ENCODE measurements around the gene AKT2.

AKT2 gene

GRCh38 chr19:40249201-40249600 is 35.9 kb downstream of the AKT2 start:
- no peak for DNase-seq

GRCh38 chr19:40247735-40248262 is 37.3 kb downstream of the AKT2 start:
- DNase-seq = no peak

GRCh38 chr19:40247178-40247577 is 38.0 kb downstream of the AKT2 start:
- no peak for DNase-seq

GRCh38 chr19:40246292-40247073 is 38.7 kb downstream of the AKT2 start:
- no peak for DNase-seq

GRCh38 chr19:40245506-40246128 is 39.5 kb downstream of the AKT2 start:
- DNase-seq = no peak

- no peak for DNase-seq
Measured at GRCh38 chr19:40244579-40245317, 40.4 kb downstream of the AKT2 start.

GRCh38 chr19:40243181-40243580 is 42.0 kb downstream of the AKT2 start:
- no peak for DNase-seq

- DNase-seq = no peak
Measured at GRCh38 chr19:40242480-40242879, 42.7 kb downstream of the AKT2 start.

- no peak for DNase-seq
Measured at GRCh38 chr19:40241809-40242384, 43.2 kb downstream of the AKT2 start.

GRCh38 chr19:40241125-40241808 is 43.9 kb downstream of the AKT2 start:
- DNase-seq = no peak

- no peak for DNase-seq
Measured at GRCh38 chr19:40240332-40240731, 44.8 kb downstream of the AKT2 start.

GRCh38 chr19:40239415-40240226 is 45.5 kb downstream of the AKT2 start:
- no peak for DNase-seq

- DNase-seq = no peak
Measured at GRCh38 chr19:40238775-40239174, 46.4 kb downstream of the AKT2 start.

- no peak for DNase-seq
Measured at GRCh38 chr19:40237791-40238190, 47.4 kb downstream of the AKT2 start.

- DNase-seq = no peak
Measured at GRCh38 chr19:40236366-40236765, 48.8 kb downstream of the AKT2 start.

GRCh38 chr19:40236026-40236355 is 49.2 kb downstream of the AKT2 start:
- no peak for DNase-seq

- DNase-seq = no peak
Measured at GRCh38 chr19:40235238-40236025, 49.7 kb downstream of the AKT2 start.

GRCh38 chr19:40234429-40235237 is 50.5 kb downstream of the AKT2 start:
- no peak for DNase-seq

GRCh38 chr19:40233811-40234389 is 51.2 kb downstream of the AKT2 start:
- DNase-seq = no peak
